ENCODE measurements around the gene PAPSS1. TPM values are rescaled to one million over a fixed set of nuclear protein-coding genes. Genes with fewer than 3 reads are reported as not detected.

PAPSS1 gene
- total and polyA plus RNA-seq, 10 of the 15 experiments (the other 5 are each of a cell fraction or from before 2014, with no cell fraction given) = 22.6 to 73.0 (median 30.6) TPM

GRCh38 chr4:107577743-107578142 lies 142.3 kb downstream of the PAPSS1 start (continued):
- TF ChIP-seq RCOR1 (conservative IDR thresholded peaks at IDR 0.05; ENCODE audit: low read depth, low read length) = no peak
- TF ChIP-seq ASH2L (IDR thresholded peaks at IDR 0.05; ENCODE audit: borderline replicate concordance, low read depth) = no peak
- no peak for TF ChIP-seq CHD4 (IDR thresholded peaks at IDR 0.05)
- TF ChIP-seq NR2C2 (IDR thresholded peaks at IDR 0.05; ENCODE audit: borderline replicate concordance, control insufficient read depth, insufficient read length, low read depth) = no peak
- no peak for TF ChIP-seq ZBED1 (IDR thresholded peaks at IDR 0.05; ENCODE audit: borderline replicate concordance)
- no peak for TF ChIP-seq ZNF384 (IDR thresholded peaks at IDR 0.05; ENCODE audit: borderline replicate concordance, low read depth, low read length)

- Histone ChIP-seq H3K9me3 (replicated peaks; ENCODE audit: control insufficient read depth, insufficient read depth, low read length) (no peaks in the 10 kb centered on the region), H3K4me1 (ENCODE audit: control insufficient read depth, insufficient read depth, low read length) (no peaks in the 10 kb centered on the region), H3K4me2 (ENCODE audit: control insufficient read depth, insufficient read depth) (no peak overlapping the region), H3K27me3 (replicated peaks in 1 of 2; ENCODE audit: control insufficient read depth in 2 of 2, insufficient read depth in 2 of 2, low read length in 1 of 2) (no peaks in the 10 kb centered on the region), H3K79me2 (ENCODE audit: control insufficient read depth, insufficient read depth, low read length) (no peaks in the 10 kb centered on the region), H2AFZ (ENCODE audit: control insufficient read depth, low read depth, low read length) (no peak overlapping the region), H3K4me3 (no peak overlapping the region), H3K9ac (ENCODE audit: control insufficient read depth, insufficient read depth, low read length) (no peak overlapping the region), H4K20me1 (ENCODE audit: control insufficient read depth, insufficient read depth) (peaks cover 3% of the 10 kb centered on the region; the same call in 1 of the 2 replicates), H3K36me3 (ENCODE audit: control insufficient read depth in 2 of 2, insufficient read depth in 2 of 2, low read length in 1 of 2) (no peaks in the 10 kb centered on the region), H3K27ac (ENCODE audit: control insufficient read depth, insufficient read depth) (no peak overlapping the region)
- 42% methylated on average over 10 of the region's 10 CpGs for WGBS (ENCODE audit: insufficient coverage, insufficient replicate concordance, low lambda C conversion rate, missing lambda C conversion rate)
- intact Hi-C loops (cut with micrococcal nuclease; ENCODE audit: unreplicated experiment) = no loop called here
- ChIA-PET POLR2A (no interaction called here), CTCF (no interaction called here), RAD21 (ENCODE audit: unreplicated experiment) (interaction anchor here (1.1 kb wide), 1 partner anchor 18 kb away, joined by 3 read pairs; no protein-coding TSS in a partner anchor), SMC1A (ENCODE audit: uncharacterized antibody, unreplicated experiment) (no interaction called here)
- no peak for FAIRE-seq
- no peak for ATAC-seq
- no peak for DNase-seq (ENCODE audit: low read depth, low spot score)
- BruUV-seq (replicated peaks) = no TSS peak
- in situ Hi-C loops (cut with MboI) = no loop called here
- TF ChIP-seq ZNF592 (IDR thresholded peaks at IDR 0.05) (no peak), RBBP5 (conservative IDR thresholded peaks at IDR 0.05) (no peak), MXI1 (IDR thresholded peaks at IDR 0.05; ENCODE audit: low read depth, low read length) (no peak), CREM (IDR thresholded peaks at IDR 0.05; ENCODE audit: low read depth) (no peak), BCL3 (IDR thresholded peaks at IDR 0.05; ENCODE audit: borderline replicate concordance, insufficient read depth, low read depth, low read length, poor library complexity, severe bottlenecking) (no peak), RAD21 (IDR thresholded peaks at IDR 0.05; ENCODE audit: insufficient read depth, low read depth, low read length) (no peak), DPF2 (IDR thresholded peaks at IDR 0.05) (no peak), EGR1 (IDR thresholded peaks at IDR 0.05; ENCODE audit: borderline replicate concordance in 1 of 2, low read depth in 2 of 2, low read length in 2 of 2) (no peak), ZBTB11 (CRISPR knock-in tag; IDR thresholded peaks at IDR 0.05) (no peak)
These were observed 144.8 kb downstream of the PAPSS1 start for GRCh38 chr4:107575243-107575642.
